Lower lobe of right lung (tissue), 2 donors: ENCODE results near the gene ARNT2. TPM values are rescaled to one million over a fixed set of nuclear protein-coding genes. Genes with fewer than 3 reads are reported as not detected.
"Not testable (repeated sequence)": the region's sequence is repeated elsewhere in the genome, so short reads cannot be mapped to it uniquely, and the experiment has no call there.

Experiments
- ATAC-seq, 2 donors: fragments of 200-7000 bp; cut with Tn5 transposase; one replicate each; pipeline ENCODE4 v1.9.1; 2020 to 2022; ENCODE audit warnings: mild to moderate bottlenecking in 2 of 2, moderate library complexity in 2 of 2
- DNase-seq: peaks from one replicate; pipeline ENCODE4 v3.0.0-alpha.2; 2020
- H3K27ac ChIP-seq: fragments of 200-600 bp; one replicate; pipeline ENCODE4 v1.8.0; 2022
- H3K27me3 ChIP-seq: fragments of 200-600 bp; one replicate; pipeline ENCODE4 v1.8.0; 2022; ENCODE audit warnings: low read depth
- H3K36me3 ChIP-seq: fragments of 200-600 bp; one replicate; pipeline ENCODE4 v1.8.0; 2022; ENCODE audit warnings: mild to moderate bottlenecking
- H3K4me1 ChIP-seq: fragments of 200-600 bp; one replicate; pipeline ENCODE4 v1.8.0; 2022
- H3K4me3 ChIP-seq: fragments of 200-600 bp; one replicate; pipeline ENCODE4 v1.8.0; 2022; ENCODE audit warnings: mild to moderate bottlenecking
- H3K9me3 ChIP-seq: fragments of 200-600 bp; one replicate; pipeline ENCODE4 v1.8.0; 2022
- intact Hi-C: fragments of 100-400 bp; cut with DNase I; formaldehyde crosslinking; loops from one replicate; pipeline ENCODE4 v1.11.0; 2022
- total RNA-seq: library from RNA; stranded (reverse); fragmentation: NEBNext Ultra II Directional; extraction: Animal tissue kit (Norgen Biotek cat#: 25700); gene quantifications from one replicate; pipeline ENCODE4 v1.2.1, GENCODE V29; 2021
- TF ChIP-seq, protein P1 (sequence below): fragments of 200-600 bp; IDR thresholded peaks from one replicate; pipeline ENCODE4 v1.8.0; 2022; ENCODE audit warnings: antibody characterized with exemption, mild to moderate bottlenecking
- donor health status: DM: no; HTN: yes; CAD: no; lungs with severe emphysema.

The ARNT2 gene
- total RNA-seq, 1 donor from 2014 or later: 11.4 TPM

GRCh38 chr15:80507131-80507530 is 102.9 kb downstream of the ARNT2 start:
- Histone ChIP-seq H3K4me3 (no peak overlapping the region), H3K9me3 (no peaks in the 10 kb centered on the region), H3K27ac (peak overlapping the region; percentile 18), H3K27me3 (no peaks in the 10 kb centered on the region), H3K4me1 (peaks cover 4% of the 10 kb centered on the region), H3K36me3 (no peaks in the 10 kb centered on the region)
- intact Hi-C loops: no loop called here
- TF ChIP-seq, protein P1, sequence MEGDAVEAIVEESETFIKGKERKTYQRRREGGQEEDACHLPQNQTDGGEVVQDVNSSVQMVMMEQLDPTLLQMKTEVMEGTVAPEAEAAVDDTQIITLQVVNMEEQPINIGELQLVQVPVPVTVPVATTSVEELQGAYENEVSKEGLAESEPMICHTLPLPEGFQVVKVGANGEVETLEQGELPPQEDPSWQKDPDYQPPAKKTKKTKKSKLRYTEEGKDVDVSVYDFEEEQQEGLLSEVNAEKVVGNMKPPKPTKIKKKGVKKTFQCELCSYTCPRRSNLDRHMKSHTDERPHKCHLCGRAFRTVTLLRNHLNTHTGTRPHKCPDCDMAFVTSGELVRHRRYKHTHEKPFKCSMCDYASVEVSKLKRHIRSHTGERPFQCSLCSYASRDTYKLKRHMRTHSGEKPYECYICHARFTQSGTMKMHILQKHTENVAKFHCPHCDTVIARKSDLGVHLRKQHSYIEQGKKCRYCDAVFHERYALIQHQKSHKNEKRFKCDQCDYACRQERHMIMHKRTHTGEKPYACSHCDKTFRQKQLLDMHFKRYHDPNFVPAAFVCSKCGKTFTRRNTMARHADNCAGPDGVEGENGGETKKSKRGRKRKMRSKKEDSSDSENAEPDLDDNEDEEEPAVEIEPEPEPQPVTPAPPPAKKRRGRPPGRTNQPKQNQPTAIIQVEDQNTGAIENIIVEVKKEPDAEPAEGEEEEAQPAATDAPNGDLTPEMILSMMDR: no peak
- ATAC-seq (no peak), DNase-seq (no peak)

DNA sequence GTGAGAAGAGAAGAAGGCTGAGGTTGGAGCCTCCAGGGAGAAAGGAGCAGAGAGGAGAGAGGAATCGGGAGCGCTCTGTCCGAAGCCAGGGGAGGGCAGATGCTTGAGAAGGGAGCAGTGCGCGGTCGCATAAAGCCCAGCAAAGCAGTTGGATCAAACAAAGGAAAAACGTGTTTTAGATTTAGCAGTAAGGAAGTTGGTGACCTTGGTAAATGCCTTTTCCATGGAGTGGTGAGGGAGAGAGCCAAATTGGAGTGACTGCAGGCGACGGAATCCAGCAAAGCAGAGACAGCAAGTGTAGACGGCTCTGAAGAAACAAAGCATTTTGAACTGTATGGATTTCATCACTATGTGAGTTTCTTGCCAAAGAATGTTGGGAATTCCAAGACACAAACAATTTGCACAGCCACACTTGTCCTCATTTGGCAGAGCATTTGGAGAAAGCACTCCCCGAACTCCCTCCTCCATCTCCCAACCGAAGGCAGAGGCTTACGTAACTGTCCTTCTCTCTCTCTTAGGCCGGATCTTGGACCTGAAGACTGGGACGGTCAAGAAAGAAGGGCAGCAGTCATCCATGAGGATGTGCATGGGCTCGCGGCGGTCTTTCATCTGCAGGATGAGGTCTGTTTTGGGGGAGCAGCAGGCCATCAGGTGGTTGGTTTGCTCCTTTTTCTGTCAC is 103.6 kb downstream of the ARNT2 start:
- ATAC-seq: peak; percentile 59 to 66

DNA sequence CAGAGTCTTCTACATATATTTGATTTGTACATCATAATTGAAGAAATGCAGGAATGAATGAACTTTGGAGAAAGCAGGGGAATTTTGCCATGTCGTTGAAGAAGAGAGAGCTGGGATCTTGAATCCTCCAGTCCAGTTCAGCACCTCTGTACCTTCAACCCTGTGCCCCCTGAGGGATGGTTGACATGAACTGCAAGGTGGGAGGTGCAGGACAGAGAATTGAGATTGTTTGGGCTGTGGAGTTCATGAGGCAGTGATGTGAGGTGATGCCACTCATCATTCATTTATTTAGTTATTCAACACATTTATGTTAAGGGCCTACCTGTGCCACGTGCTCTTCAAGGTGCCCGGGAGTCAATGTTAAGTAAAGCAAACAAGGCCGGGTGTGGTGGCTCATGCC is 104.6 kb downstream of the ARNT2 start:
- ATAC-seq (no peak), DNase-seq (no peak)
- Histone ChIP-seq H3K36me3 (no peaks in the 10 kb centered on the region), H3K27me3 (no peaks in the 10 kb centered on the region), H3K4me1 (peaks cover 4% of the 10 kb centered on the region), H3K4me3 (no peak overlapping the region), H3K9me3 (no peaks in the 10 kb centered on the region), H3K27ac (no peak overlapping the region)
- intact Hi-C loops: no loop called here
- TF ChIP-seq, protein P1: no peak

More for the DNA sequence above, 103.6 kb downstream of the ARNT2 start:
- peak overlapping the region; percentile 36 for H3K27ac ChIP-seq
- TF ChIP-seq, protein P1: no peak
- H3K36me3 ChIP-seq: no peaks in the 10 kb centered on the region
- H3K27me3 ChIP-seq: no peaks in the 10 kb centered on the region
- H3K9me3 ChIP-seq: no peaks in the 10 kb centered on the region
- intact Hi-C loops: no loop called here
- H3K4me1 ChIP-seq: peaks cover 4% of the 10 kb centered on the region
- no peak for DNase-seq
- H3K4me3 ChIP-seq: no peak overlapping the region

- Histone ChIP-seq H3K27me3 (no peaks in the 10 kb centered on the region), H3K36me3 (no peaks in the 10 kb centered on the region), H3K27ac (no peak overlapping the region), H3K4me1 (peaks cover 4% of the 10 kb centered on the region), H3K4me3 (no peak overlapping the region), H3K9me3 (no peaks in the 10 kb centered on the region)
- DNase-seq (no peak), ATAC-seq (no peak)
- TF ChIP-seq, protein P1: no peak
- intact Hi-C loops: no loop called here
Observed at GRCh38 chr15:80509800-80510199, 105.6 kb downstream of the ARNT2 start.

DNA sequence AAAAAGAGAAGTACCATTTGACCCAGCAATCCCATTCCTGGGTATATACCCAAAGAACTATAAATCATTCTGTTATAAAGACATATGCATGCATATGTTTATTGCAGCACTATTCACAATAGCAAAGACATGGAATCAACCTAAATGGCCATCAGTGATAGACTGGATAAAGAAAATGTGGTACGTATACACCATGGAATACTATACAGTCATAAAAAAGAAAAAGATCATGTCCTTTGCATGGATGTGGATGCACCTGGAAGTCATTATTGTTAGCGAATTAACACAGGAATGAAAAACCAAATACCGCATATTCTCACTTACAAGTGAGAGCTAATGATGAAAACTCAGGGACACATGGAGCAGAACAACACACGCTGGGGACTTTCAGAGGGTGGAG is 106.8 kb downstream of the ARNT2 start:
- H3K4me1 ChIP-seq, H3K4me3 ChIP-seq, intact Hi-C loops, DNase-seq, H3K36me3 ChIP-seq, H3K27me3 ChIP-seq, H3K27ac ChIP-seq, ATAC-seq, H3K9me3 ChIP-seq: not testable (repeated sequence)

GRCh38 chr15:80512726-80513660 is 108.8 kb downstream of the ARNT2 start:
- DNase-seq (no peak), ATAC-seq (peak; percentile 21 to 23)
- Histone ChIP-seq H3K4me1 (no peaks in the 10 kb centered on the region), H3K4me3 (no peak overlapping the region), H3K9me3 (peaks cover 7% of the 10 kb centered on the region), H3K36me3 (no peaks in the 10 kb centered on the region), H3K27ac (no peak overlapping the region), H3K27me3 (no peaks in the 10 kb centered on the region)
- TF ChIP-seq, protein P1: no peak
- intact Hi-C loops: no loop called here
